BJ (cell line): Measurements from ENCODE around the gene NCOA3. TPM values are rescaled to one million over a fixed set of nuclear protein-coding genes. Genes with fewer than 3 reads are reported as not detected.

ENCODE experiments used
- CTCF ChIA-PET: fragments of 350-600 bp; formaldehyde crosslinking; extraction: SDS; loops from one replicate; lab custom pipeline; 2021; ENCODE audit warnings: antibody characterized with exemption, inconsistent platforms; lab: Yijun Ruan, JAX
- POLR2A ChIA-PET: fragments of 300-600 bp; sonication (Branson Sonifier 250); formaldehyde crosslinking; extraction: SDS; loops from one replicate; lab custom pipeline; 2021; ENCODE audit warnings: antibody characterized with exemption; lab: Charles Lee
- DNase-seq: peaks from one replicate; pipeline ENCODE4 v3.0.0-alpha.2; 2011; ENCODE audit warnings: low read depth
- H3K27me3 ChIP-seq: 2 replicates; pipeline ENCODE4 v1.6.0; 2011; ENCODE audit warnings: low read length; ENCODE audit not compliant: control insufficient read depth, insufficient read depth
- H3K36me3 ChIP-seq: 2 replicates; pipeline ENCODE4 v1.5.1; 2011; ENCODE audit warnings: low read length; ENCODE audit not compliant: control insufficient read depth, insufficient read depth
- H3K4me3 ChIP-seq: 2 replicates; pipeline ENCODE4 v1.5.1; 2011; ENCODE audit warnings: low read depth, mild to moderate bottlenecking, control low read depth, low read length
- CTCF ChIP-seq: IDR thresholded peaks from 2 replicates; pipeline ENCODE4 v1.5.1; 2011; ENCODE audit warnings: low read depth, mild to moderate bottlenecking, control low read depth, inconsistent platforms, low read length, moderate library complexity; ENCODE audit not compliant: insufficient read depth
- polyA plus RNA-seq: library from polyadenylated mRNA; depleted of rRNA; stranded (reverse); fragments of >200 nt; gene quantifications from 2 replicates; pipeline ENCODE4 v1.2.3, GENCODE V29; 2011

Gene NCOA3
- polyA plus RNA-seq, 1 experiment = 23.6 TPM

GRCh38 chr20:47568837-47569410 is 67.2 kb downstream of the NCOA3 start:
- Histone ChIP-seq H3K4me3 (no peak overlapping the region), H3K27me3 (no peaks in the 10 kb centered on the region), H3K36me3 (no peaks in the 10 kb centered on the region)
- no peak for TF ChIP-seq CTCF
- CTCF ChIA-PET = interaction anchor here (0.6 to 0.8 kb wide), 3 partner anchors 9 to 252 kb away, joined by 3 to 4 read pairs (median 3); no protein-coding TSS in a partner anchor
- POLR2A ChIA-PET = no interaction called here
- no peak for DNase-seq

- no peak for TF ChIP-seq CTCF
- Histone ChIP-seq H3K36me3 (no peaks in the 10 kb centered on the region), H3K4me3 (no peak overlapping the region), H3K27me3 (no peaks in the 10 kb centered on the region)
- POLR2A ChIA-PET = no interaction called here
- CTCF ChIA-PET = no interaction called here
- DNase-seq = no peak
These were observed 69.7 kb downstream of the NCOA3 start for GRCh38 chr20:47571426-47571825.

DNA sequence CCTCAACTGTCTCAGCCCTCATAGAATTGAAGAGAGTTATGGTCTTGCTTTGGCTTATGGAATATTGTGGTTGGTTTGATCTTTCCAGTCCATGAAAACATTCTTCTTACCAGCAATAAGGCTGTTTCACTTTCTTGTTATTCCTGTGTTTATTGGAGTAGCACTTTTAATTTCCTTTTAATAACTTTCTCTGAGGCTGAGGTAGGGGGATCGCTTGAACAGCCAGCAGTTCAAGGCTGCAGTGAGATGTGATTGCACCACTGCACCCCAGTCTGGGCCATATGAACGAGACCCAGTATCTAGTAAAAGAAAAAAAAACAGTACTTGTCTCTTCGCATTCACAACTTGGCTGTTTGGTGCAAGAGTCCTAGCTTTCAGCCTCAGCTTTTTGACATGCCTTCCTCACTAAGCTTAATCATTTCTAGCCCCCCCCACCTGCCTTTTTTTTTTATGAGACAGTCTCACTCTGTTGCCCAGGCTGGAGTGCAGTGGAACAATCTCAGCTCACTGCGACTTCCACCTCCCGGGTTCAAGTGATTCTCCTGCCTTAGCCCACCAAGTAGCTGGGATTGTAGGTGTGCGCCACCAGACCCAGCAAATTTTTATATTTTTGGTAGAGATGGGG is 70.5 kb downstream of the NCOA3 start:
- no peak overlapping the region for H3K4me3 ChIP-seq
- no peak for TF ChIP-seq CTCF
- CTCF ChIA-PET = interaction anchor here (0.6 kb wide), 2 partner anchors 68 to 588 kb away, joined by 3 to 4 read pairs; no protein-coding TSS in a partner anchor
- POLR2A ChIA-PET = no interaction called here
- H3K36me3 ChIP-seq = no peaks in the 10 kb centered on the region
- H3K27me3 ChIP-seq = no peaks in the 10 kb centered on the region
- no peak for DNase-seq

DNA sequence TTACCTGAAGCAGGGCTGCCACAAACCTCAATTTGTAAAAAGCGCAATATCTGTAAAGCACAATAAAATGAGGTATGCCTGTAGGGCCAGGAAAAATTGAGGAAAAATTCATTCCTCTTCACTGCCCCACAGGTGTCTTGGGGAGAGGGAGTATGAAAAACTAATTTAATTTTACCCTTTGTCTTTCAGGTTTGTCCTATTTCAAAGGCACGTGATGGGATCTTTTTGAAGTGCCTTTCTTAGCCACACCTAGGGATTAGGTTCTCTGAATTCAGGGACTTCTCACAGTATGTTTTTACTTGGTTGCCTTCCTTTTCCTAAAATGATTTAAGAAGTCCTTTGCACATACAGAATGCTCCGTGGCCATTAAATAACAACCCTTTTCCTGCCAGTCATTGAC is 71.9 kb downstream of the NCOA3 start:
- H3K4me3 ChIP-seq = no peak overlapping the region
- no peaks in the 10 kb centered on the region for H3K27me3 ChIP-seq
- CTCF ChIA-PET = no interaction called here
- no peaks in the 10 kb centered on the region for H3K36me3 ChIP-seq
- DNase-seq = no peak
- no peak for TF ChIP-seq CTCF
- POLR2A ChIA-PET = no interaction called here

DNA sequence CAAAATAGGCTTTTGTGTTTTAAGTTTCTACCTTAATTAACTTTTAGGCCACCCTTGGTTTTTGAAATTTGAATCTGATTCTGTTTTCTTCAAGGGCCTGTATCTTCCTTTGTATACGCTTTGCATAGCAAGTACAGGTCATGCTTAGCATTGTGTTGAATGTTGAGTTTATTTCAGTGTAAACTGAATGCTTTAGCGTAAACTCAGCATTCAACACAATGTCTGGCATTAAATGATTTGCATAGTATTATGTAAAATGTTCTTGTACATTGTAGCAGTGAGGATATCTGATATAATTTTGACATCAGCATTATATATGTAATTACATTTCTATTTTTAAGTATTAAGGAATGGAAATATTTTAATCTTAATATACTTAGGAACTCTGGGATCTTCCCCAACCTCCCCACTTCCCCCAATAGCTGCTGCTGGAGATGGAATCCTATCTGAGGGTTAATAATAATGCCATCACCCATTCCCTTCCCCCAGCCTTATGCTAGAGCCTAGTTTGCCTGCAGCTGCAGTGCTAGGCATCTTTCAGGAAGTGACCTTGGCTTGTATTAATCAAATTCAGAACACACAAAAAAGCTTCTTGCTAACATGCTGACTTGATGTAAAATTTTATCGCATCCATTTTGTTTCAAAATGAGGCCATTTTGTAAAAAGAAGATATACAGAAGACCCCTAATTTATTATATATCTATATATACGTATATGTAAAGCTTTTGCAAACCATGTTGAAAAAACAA is 73.1 kb downstream of the NCOA3 start:
- ChIA-PET POLR2A (interaction anchor here (0.7 kb wide), 1 partner anchor 9 kb away, joined by 3 read pairs; no protein-coding TSS in a partner anchor), CTCF (no interaction called here)
- no peak for DNase-seq
- TF ChIP-seq CTCF = no peak
- H3K27me3 ChIP-seq = no peaks in the 10 kb centered on the region
- no peak overlapping the region for H3K4me3 ChIP-seq
- no peaks in the 10 kb centered on the region for H3K36me3 ChIP-seq
